Colonic mucosa (tissue), 4 donors: ENCODE measurements around the gene HIC1. TPM values are rescaled to one million over a fixed set of nuclear protein-coding genes. Genes with fewer than 3 reads are reported as not detected.
A peak's percentile ranks its signal among the peaks of the same experiment; 100 is the strongest.

Experiments
- DNase-seq: peaks from one replicate; pipeline ENCODE4 v3.0.0-alpha.2; 2020
- H3K27ac ChIP-seq: fragments of 200-600 bp; one replicate; pipeline ENCODE4 v1.8.0; 2021
- H3K27me3 ChIP-seq: fragments of 200-600 bp; one replicate; pipeline ENCODE4 v1.8.0; 2021
- H3K36me3 ChIP-seq: fragments of 200-600 bp; one replicate; pipeline ENCODE4 v1.8.0; 2021
- H3K4me1 ChIP-seq: fragments of 200-600 bp; one replicate; pipeline ENCODE4 v1.8.0; 2021; ENCODE audit warnings: mild to moderate bottlenecking
- H3K4me3 ChIP-seq: fragments of 200-600 bp; one replicate; pipeline ENCODE4 v1.8.0; 2021
- H3K9ac ChIP-seq, 2 donors: one replicate each; pipeline ENCODE4 v1.7.0; 2013; ENCODE audit warnings: control low read depth in 2 of 2, low read depth in 2 of 2, low read length in 2 of 2
- H3K9me3 ChIP-seq: fragments of 200-600 bp; one replicate; pipeline ENCODE4 v1.8.0; 2021
- intact Hi-C: fragments of 100-400 bp; cut with DNase I; formaldehyde crosslinking; loops from one replicate; pipeline ENCODE4 v1.14.1; 2022
- total RNA-seq, 2 donors: library from RNA; stranded (reverse); fragmentation: NEBNext Ultra II Directional in 1 of 2; extraction: Animal tissue kit (Norgen Biotek cat#: 25700) in 1 of 2; gene quantifications; one replicate each; pipeline ENCODE4 v1.2.1, GENCODE V29; 2021
- TF ChIP-seq, protein P1 (sequence below): fragments of 200-600 bp; IDR thresholded peaks from one replicate; pipeline ENCODE4 v1.8.0; 2022; ENCODE audit warnings: antibody characterized with exemption, mild to moderate bottlenecking
- donor health status: healthy.
- donor health status: DM: no; HTN: no; CAD: no.
- donor health status: DM: no; HTN: no; CAD: no.

HIC1 gene
- total RNA-seq, 2 donors from 2014 or later = 7.0 to 11.2 TPM

GRCh38 chr17:2086306-2086705 is 31.4 kb downstream of the HIC1 start:
- intact Hi-C loops = no loop called here
- Histone ChIP-seq H3K4me1 (peaks cover 29% of the 10 kb centered on the region), H3K36me3 (no peaks in the 10 kb centered on the region), H3K9ac (peak overlapping the region in 1 of 2 donors; percentile 76), H3K4me3 (no peak overlapping the region), H3K9me3 (no peaks in the 10 kb centered on the region), H3K27ac (no peak overlapping the region), H3K27me3 (no peaks in the 10 kb centered on the region)
- TF ChIP-seq, protein P1, sequence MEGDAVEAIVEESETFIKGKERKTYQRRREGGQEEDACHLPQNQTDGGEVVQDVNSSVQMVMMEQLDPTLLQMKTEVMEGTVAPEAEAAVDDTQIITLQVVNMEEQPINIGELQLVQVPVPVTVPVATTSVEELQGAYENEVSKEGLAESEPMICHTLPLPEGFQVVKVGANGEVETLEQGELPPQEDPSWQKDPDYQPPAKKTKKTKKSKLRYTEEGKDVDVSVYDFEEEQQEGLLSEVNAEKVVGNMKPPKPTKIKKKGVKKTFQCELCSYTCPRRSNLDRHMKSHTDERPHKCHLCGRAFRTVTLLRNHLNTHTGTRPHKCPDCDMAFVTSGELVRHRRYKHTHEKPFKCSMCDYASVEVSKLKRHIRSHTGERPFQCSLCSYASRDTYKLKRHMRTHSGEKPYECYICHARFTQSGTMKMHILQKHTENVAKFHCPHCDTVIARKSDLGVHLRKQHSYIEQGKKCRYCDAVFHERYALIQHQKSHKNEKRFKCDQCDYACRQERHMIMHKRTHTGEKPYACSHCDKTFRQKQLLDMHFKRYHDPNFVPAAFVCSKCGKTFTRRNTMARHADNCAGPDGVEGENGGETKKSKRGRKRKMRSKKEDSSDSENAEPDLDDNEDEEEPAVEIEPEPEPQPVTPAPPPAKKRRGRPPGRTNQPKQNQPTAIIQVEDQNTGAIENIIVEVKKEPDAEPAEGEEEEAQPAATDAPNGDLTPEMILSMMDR = no peak
- no peak for DNase-seq

DNA sequence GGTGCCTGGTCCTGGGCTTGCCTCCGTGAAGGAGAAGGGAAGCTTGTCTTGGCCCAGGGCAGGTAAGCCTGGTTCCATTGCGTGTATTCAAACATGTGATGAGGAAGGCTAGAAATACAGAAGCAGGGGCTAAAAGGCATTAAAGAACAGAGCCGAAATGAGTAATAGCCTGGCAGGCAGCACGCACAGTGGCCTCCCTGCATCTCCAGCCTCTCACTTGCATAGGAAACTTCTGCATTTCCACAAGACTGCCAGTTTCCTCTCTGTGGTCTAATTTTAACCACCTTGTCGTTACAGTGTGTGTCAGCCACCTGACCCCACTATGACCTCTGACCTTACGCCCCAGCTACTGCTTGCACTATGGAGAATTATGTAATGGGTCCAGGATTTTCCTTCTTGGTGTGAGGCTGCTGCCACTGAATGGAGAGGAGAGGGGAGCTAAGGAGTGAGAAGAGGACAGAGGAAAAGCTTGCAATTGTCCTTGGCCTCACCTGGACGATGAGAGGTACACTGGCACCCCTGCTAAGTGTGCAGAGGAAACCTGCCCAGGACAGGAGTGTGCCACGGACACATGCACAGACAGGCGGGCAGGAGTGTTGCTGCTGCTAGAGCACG is 32.8 kb downstream of the HIC1 start:
- TF ChIP-seq, protein P1 = no peak
- peaks cover 29% of the 10 kb centered on the region for H3K4me1 ChIP-seq
- peak; percentile 45 for DNase-seq

GRCh38 chr17:2089021-2089422 is 34.1 kb downstream of the HIC1 start:
- peak overlapping the region; percentile 18 for H3K4me3 ChIP-seq
- TF ChIP-seq, protein P1 = no peak
- H3K9me3 ChIP-seq = no peaks in the 10 kb centered on the region
- peak overlapping the region; percentile 74 to 86 for H3K9ac ChIP-seq
- no peak for DNase-seq
- intact Hi-C loops = no loop called here
- no peaks in the 10 kb centered on the region for H3K27me3 ChIP-seq
- H3K4me1 ChIP-seq = peaks cover 22% of the 10 kb centered on the region
- no peaks in the 10 kb centered on the region for H3K36me3 ChIP-seq
- H3K27ac ChIP-seq = peak overlapping the region; percentile 75

More for the DNA sequence above, 32.8 kb downstream of the HIC1 start:
- H3K4me3 ChIP-seq = no peak overlapping the region
- no peaks in the 10 kb centered on the region for H3K9me3 ChIP-seq
- H3K9ac ChIP-seq = peak overlapping the region; percentile 13 to 30
- H3K27ac ChIP-seq = peak overlapping the region; percentile 75
- H3K36me3 ChIP-seq = no peaks in the 10 kb centered on the region
- H3K27me3 ChIP-seq = no peaks in the 10 kb centered on the region
- intact Hi-C loops = no loop called here

- H3K4me1 ChIP-seq = peaks cover 17% of the 10 kb centered on the region
- no peaks in the 10 kb centered on the region for H3K27me3 ChIP-seq
- intact Hi-C loops = no loop called here
- DNase-seq = no peak
- TF ChIP-seq, protein P1 = no peak
- peak overlapping the region; percentile 75 for H3K27ac ChIP-seq
- peak overlapping the region; percentile 18 for H3K4me3 ChIP-seq
- no peaks in the 10 kb centered on the region for H3K36me3 ChIP-seq
- H3K9ac ChIP-seq = peak overlapping the region in 1 of 2 donors; percentile 38
- no peaks in the 10 kb centered on the region for H3K9me3 ChIP-seq
Measured at GRCh38 chr17:2090210-2090641, 35.3 kb downstream of the HIC1 start.

DNA sequence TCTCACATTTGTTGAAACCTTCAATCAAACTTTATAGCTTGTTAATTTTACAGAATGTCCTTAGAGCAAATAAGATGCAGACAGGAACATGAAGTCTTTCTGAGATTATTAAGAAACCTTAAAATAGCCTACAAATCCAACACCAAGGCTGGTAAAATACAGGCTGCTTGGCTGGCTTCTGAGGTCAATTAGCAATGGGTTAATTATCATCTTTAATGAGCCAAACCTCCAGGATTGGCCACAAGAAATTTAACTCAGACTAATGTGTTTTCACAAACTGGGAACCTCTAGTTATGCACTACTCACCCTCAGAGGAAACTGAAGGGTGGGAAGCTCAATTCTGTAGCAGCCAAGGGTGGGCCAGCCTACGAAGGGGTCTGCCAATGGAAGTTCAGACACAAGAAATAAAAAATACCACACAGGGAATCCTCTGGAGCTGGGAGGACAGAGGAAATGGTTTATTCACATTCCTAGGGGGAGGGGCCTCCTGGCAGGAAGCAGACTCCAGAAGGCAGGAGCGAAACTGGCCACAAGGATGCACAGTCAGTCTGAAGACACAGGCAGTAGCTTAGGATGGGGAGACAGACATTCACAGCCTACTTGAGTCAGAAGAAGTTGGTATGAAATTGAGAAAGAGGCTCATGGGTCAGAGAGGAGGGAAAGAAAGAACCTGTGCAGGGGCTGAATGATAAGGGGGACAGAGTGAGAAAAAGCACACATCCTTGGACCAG is 36.1 kb downstream of the HIC1 start:
- DNase-seq = peak; percentile 49
- intact Hi-C loops = no loop called here

More for the DNA sequence above, 36.1 kb downstream of the HIC1 start:
- H3K27ac ChIP-seq = peak overlapping the region; percentile 75
- no peaks in the 10 kb centered on the region for H3K27me3 ChIP-seq
- TF ChIP-seq, protein P1 = peak; percentile 14
- no peak overlapping the region for H3K4me3 ChIP-seq
- H3K4me1 ChIP-seq = peaks cover 17% of the 10 kb centered on the region
- no peaks in the 10 kb centered on the region for H3K36me3 ChIP-seq
- no peaks in the 10 kb centered on the region for H3K9me3 ChIP-seq
- H3K9ac ChIP-seq = peak overlapping the region in 1 of 2 donors; percentile 21
